ENCODE data around the gene GNRHR.
A peak's percentile ranks its signal among the peaks of the same experiment; 100 is the strongest.

The GNRHR gene

GRCh38 chr4:67721315-67721769 is 32.8 kb downstream of the GNRHR start:
- DNase-seq: no peak
- in situ Hi-C loops (cut with HindIII; ENCODE audit: low pct_ligation_motif_present, low sequenced_read_pairs): no loop called here
- no peak for TF ChIP-seq CTCF (IDR thresholded peaks at IDR 0.05; ENCODE audit: low read depth, low read length, missing control alignments)
- Histone ChIP-seq H3K4me3 (ENCODE audit: low read depth, low read length) (no peak overlapping the region), H3K27ac (peak overlapping the region; percentile 19), H3K36me3 (replicated peaks) (no peaks in the 10 kb centered on the region), H3K27me3 (replicated peaks) (no peaks in the 10 kb centered on the region)

GRCh38 chr4:67719953-67720617 is 34.1 kb downstream of the GNRHR start:
- H3K27me3 ChIP-seq (replicated peaks): no peaks in the 10 kb centered on the region

GRCh38 chr4:67718848-67719247 is 35.3 kb downstream of the GNRHR start:
- no peak overlapping the region for H3K4me3 ChIP-seq (ENCODE audit: low read depth, low read length)
- in situ Hi-C loops (cut with HindIII; ENCODE audit: low pct_ligation_motif_present, low sequenced_read_pairs): no loop called here
- H3K36me3 ChIP-seq (replicated peaks): no peaks in the 10 kb centered on the region
- H3K27me3 ChIP-seq (replicated peaks): no peaks in the 10 kb centered on the region
- H3K27ac ChIP-seq: no peak overlapping the region
- no peak for DNase-seq
- TF ChIP-seq CTCF (IDR thresholded peaks at IDR 0.05; ENCODE audit: low read depth, low read length, missing control alignments): no peak

More at GRCh38 chr4:67719953-67720617, 34.1 kb downstream of the GNRHR start:
- Histone ChIP-seq H3K27ac (no peak overlapping the region), H3K4me3 (ENCODE audit: low read depth, low read length) (no peak overlapping the region), H3K36me3 (replicated peaks) (no peaks in the 10 kb centered on the region)
- no peak for TF ChIP-seq CTCF (IDR thresholded peaks at IDR 0.05; ENCODE audit: low read depth, low read length, missing control alignments)
- no peak for DNase-seq
- in situ Hi-C loops (cut with HindIII; ENCODE audit: low pct_ligation_motif_present, low sequenced_read_pairs): no loop called here

- no peak overlapping the region for H3K4me3 ChIP-seq (ENCODE audit: low read depth, low read length)
- no peaks in the 10 kb centered on the region for H3K36me3 ChIP-seq (replicated peaks)
- in situ Hi-C loops (cut with HindIII; ENCODE audit: low pct_ligation_motif_present, low sequenced_read_pairs): no loop called here
- no peak for TF ChIP-seq CTCF (IDR thresholded peaks at IDR 0.05; ENCODE audit: low read depth, low read length, missing control alignments)
- no peaks in the 10 kb centered on the region for H3K27me3 ChIP-seq (replicated peaks)
- no peak for DNase-seq
- H3K27ac ChIP-seq: no peak overlapping the region
Measured at GRCh38 chr4:67717586-67717985, 36.6 kb downstream of the GNRHR start.

- H3K27ac ChIP-seq: no peak overlapping the region
- no peak for TF ChIP-seq CTCF (IDR thresholded peaks at IDR 0.05; ENCODE audit: low read depth, low read length, missing control alignments)
- H3K36me3 ChIP-seq (replicated peaks): no peaks in the 10 kb centered on the region
- in situ Hi-C loops (cut with HindIII; ENCODE audit: low pct_ligation_motif_present, low sequenced_read_pairs): no loop called here
- H3K27me3 ChIP-seq (replicated peaks): no peaks in the 10 kb centered on the region
- H3K4me3 ChIP-seq (ENCODE audit: low read depth, low read length): no peak overlapping the region
- no peak for DNase-seq
Measured at GRCh38 chr4:67714955-67715354, 39.2 kb downstream of the GNRHR start.

GRCh38 chr4:67714248-67714583 is 40.0 kb downstream of the GNRHR start:
- TF ChIP-seq CTCF (IDR thresholded peaks at IDR 0.05; ENCODE audit: low read depth, low read length, missing control alignments): no peak
- no peak for DNase-seq
- no peak overlapping the region for H3K4me3 ChIP-seq (ENCODE audit: low read depth, low read length)
- peak overlapping the region; percentile 76 for H3K27ac ChIP-seq
- no peaks in the 10 kb centered on the region for H3K27me3 ChIP-seq (replicated peaks)
- in situ Hi-C loops (cut with HindIII; ENCODE audit: low pct_ligation_motif_present, low sequenced_read_pairs): no loop called here
- H3K36me3 ChIP-seq (replicated peaks): no peaks in the 10 kb centered on the region
